Fibroblast of skin of scalp (primary cell): ENCODE data around the gene TMC6. TPM values are rescaled to one million over a fixed set of nuclear protein-coding genes. Genes with fewer than 3 reads are reported as not detected.
A peak's percentile ranks its signal among the peaks of the same experiment; 100 is the strongest.
"Not testable (repeated sequence)": the region's sequence is repeated elsewhere in the genome, so short reads cannot be mapped to it uniquely, and the experiment has no call there.

Source experiments
- DNase-seq: peaks from one replicate; pipeline ENCODE4 v3.0.0-alpha.2; 2013
- polyA plus RNA-seq, 2 experiments: library from polyadenylated mRNA; unstranded; fragments of 120-200 nt; gene quantifications; one replicate each; pipeline ENCODE4 v1.2.1, GENCODE V29; 2013; ENCODE audit not compliant: insufficient read length in 2 of 2

TMC6 gene
- 1.9 TPM for polyA plus RNA-seq (2013, experiment 1 of 2; ENCODE audit: insufficient read length)
- 2.7 TPM for polyA plus RNA-seq (2013, experiment 2 of 2; ENCODE audit: insufficient read length)

GRCh38 chr17:78128551-78129350 lies at the start of gene TMC6:
TMC6 (minus strand) TSS chr17:78128755; CDS start chr17:78126832, 1,923 bp downstream.
- peak; percentile 15 for DNase-seq

- DNase-seq, result peak; percentile 45
Observed at GRCh38 chr17:78176548-78177025, 48.0 kb upstream of the TMC6 start.

GRCh38 chr17:78175643-78175981 lies 47.1 kb upstream of the TMC6 start:
- DNase-seq, result no peak

GRCh38 chr17:78174870-78175642 lies 46.5 kb upstream of the TMC6 start:
- DNase-seq, result no peak

- DNase-seq, result no peak
Observed at GRCh38 chr17:78174346-78174869, 45.9 kb upstream of the TMC6 start.

- DNase-seq, result no peak
Observed at GRCh38 chr17:78173097-78173715, 44.7 kb upstream of the TMC6 start.

- DNase-seq, result no peak
Observed at GRCh38 chr17:78172249-78173051, 43.9 kb upstream of the TMC6 start.

GRCh38 chr17:78171591-78172248 lies 43.2 kb upstream of the TMC6 start:
- not testable (repeated sequence) for DNase-seq

GRCh38 chr17:78170692-78171590 lies 42.4 kb upstream of the TMC6 start:
- no peak for DNase-seq

- DNase-seq, result peak; percentile 30
Observed at GRCh38 chr17:78168903-78169793, 40.6 kb upstream of the TMC6 start.

GRCh38 chr17:78168242-78168902 lies 39.8 kb upstream of the TMC6 start, which contains the start of gene SYNGR2:
SYNGR2 (plus strand) TSS chr17:78168581; CDS start chr17:78168617, 36 bp downstream.
- peak; percentile 47 for DNase-seq

GRCh38 chr17:78166416-78166815 lies 37.9 kb upstream of the TMC6 start:
- no peak for DNase-seq

GRCh38 chr17:78164748-78165607 lies 36.4 kb upstream of the TMC6 start:
- DNase-seq, result no peak

GRCh38 chr17:78163881-78164747 lies 35.6 kb upstream of the TMC6 start:
- DNase-seq, result no peak

- peak; percentile 46 for DNase-seq
Observed at GRCh38 chr17:78159575-78160158, 31.1 kb upstream of the TMC6 start.
